WTC11 (cell line): Measurements from ENCODE around the gene FUT2. TPM values are rescaled to one million over a fixed set of nuclear protein-coding genes. Genes with fewer than 3 reads are reported as not detected.

ENCODE experiments used
- ATAC-seq: fragments of 200-7000 bp; cut with Tn5 transposase; 2 replicates; pipeline ENCODE4 v1.10.0; 2021; ENCODE audit warnings: mild to moderate bottlenecking, moderate library complexity
- CTCF ChIA-PET: fragments of 300-600 bp; sonication (Branson Sonifier 250); formaldehyde crosslinking; loops from one replicate; lab custom pipeline; 2021; ENCODE audit warnings: antibody characterized with exemption; lab: Charles Lee
- POLR2A ChIA-PET: fragments of 350-600 bp; sonication (Branson Sonifier 250); formaldehyde crosslinking; loops from one replicate; lab custom pipeline; 2021; ENCODE audit warnings: antibody characterized with exemption; lab: Charles Lee
- DNase-seq: peaks from one replicate; pipeline ENCODE4 v3.0.0; 2021; ENCODE audit warnings: low spot score
- H3K27ac Mint-ChIP-seq: 2 replicates; pipeline ENCODE4 v1.8.0; 2021; ENCODE audit warnings: mixed read lengths
- H3K27me3 Mint-ChIP-seq: 2 replicates; pipeline ENCODE4 v1.8.0; 2021; ENCODE audit warnings: low read depth, mild to moderate bottlenecking, moderate library complexity, mixed read lengths
- H3K36me3 Mint-ChIP-seq: 2 replicates; pipeline ENCODE4 v1.8.0; 2021; ENCODE audit warnings: mixed read lengths
- H3K4me1 Mint-ChIP-seq: 2 replicates; pipeline ENCODE4 v1.8.0; 2022; ENCODE audit warnings: mixed read lengths
- H3K4me3 Mint-ChIP-seq: 2 replicates; pipeline ENCODE4 v1.8.0; 2021; ENCODE audit warnings: mild to moderate bottlenecking, moderate library complexity, mixed read lengths
- H3K9me3 Mint-ChIP-seq: 2 replicates; pipeline ENCODE4 v1.8.0; 2021; ENCODE audit warnings: mixed read lengths
- CBFB ChIP-seq: sonication (generic); formaldehyde crosslinking; IDR thresholded peaks from 2 replicates; pipeline ENCODE4 v1.8.1; 2022; ENCODE audit warnings: mild to moderate bottlenecking, low read depth, missing genetic modification reagents
- CREB1 ChIP-seq: sonication (generic); formaldehyde crosslinking; IDR thresholded peaks from 2 replicates; pipeline ENCODE4 v1.8.0; 2023; ENCODE audit warnings: mild to moderate bottlenecking, missing genetic modification reagents
- FOXJ3 ChIP-seq: sonication (generic); formaldehyde crosslinking; IDR thresholded peaks from 2 replicates; pipeline ENCODE4 v1.9.0; 2021; ENCODE audit warnings: missing genetic modification reagents, mild to moderate bottlenecking, borderline replicate concordance
- GRHL2 ChIP-seq: fragments of 250-450 bp; sonication (Bioruptor Pico); IDR thresholded peaks from 2 replicates; pipeline ENCODE4 v1.8.0; 2022; ENCODE audit warnings: mild to moderate bottlenecking, moderate library complexity; ENCODE audit not compliant: insufficient replicate concordance, severe bottlenecking
- IRF2 ChIP-seq: sonication (generic); formaldehyde crosslinking; IDR thresholded peaks from 2 replicates; pipeline ENCODE4 v1.8.0; 2022; ENCODE audit warnings: low read depth, missing genetic modification reagents, borderline replicate concordance
- JUN ChIP-seq: sonication (generic); formaldehyde crosslinking; IDR thresholded peaks from 2 replicates; pipeline ENCODE4 v1.8.0; 2023; ENCODE audit warnings: mild to moderate bottlenecking, missing genetic modification reagents
- NR1H2 ChIP-seq: sonication (generic); formaldehyde crosslinking; IDR thresholded peaks from 2 replicates; pipeline ENCODE4 v1.9.0; 2021; ENCODE audit warnings: mild to moderate bottlenecking, moderate library complexity, missing genetic modification reagents
- SMAD4 ChIP-seq: sonication (generic); formaldehyde crosslinking; IDR thresholded peaks from 2 replicates; pipeline ENCODE4 v1.8.0; 2022; ENCODE audit warnings: mild to moderate bottlenecking, missing genetic modification reagents
- SOX15 ChIP-seq: fragments of 250-450 bp; sonication (Bioruptor Pico); IDR thresholded peaks from 2 replicates; pipeline ENCODE4 v1.9.0; 2021; ENCODE audit warnings: mild to moderate bottlenecking
- ZNF396 ChIP-seq: fragments of 250-450 bp; sonication (Bioruptor Pico); IDR thresholded peaks from 2 replicates; pipeline ENCODE4 v1.8.0; 2021; ENCODE audit warnings: mild to moderate bottlenecking, moderate library complexity, borderline replicate concordance
- total RNA-seq: library from RNA; stranded (reverse); gene quantifications from 3 replicates; pipeline ENCODE4 v1.2.3, GENCODE V29; 2021
- TF ChIP-seq, protein P1 (sequence below): fragments of 250-450 bp; sonication (Bioruptor Pico); IDR thresholded peaks from 2 replicates; pipeline ENCODE4 v1.9.0; 2021; ENCODE audit warnings: mild to moderate bottlenecking, borderline replicate concordance
- TF ChIP-seq, protein P2 (sequence below): sonication (generic); formaldehyde crosslinking; IDR thresholded peaks from 2 replicates; pipeline ENCODE4 v1.8.0; 2022; ENCODE audit warnings: mild to moderate bottlenecking, missing genetic modification reagents
- TF ChIP-seq, protein P3 (sequence below): sonication (generic); formaldehyde crosslinking; IDR thresholded peaks from 2 replicates; pipeline ENCODE4 v1.8.0; 2022; ENCODE audit warnings: missing genetic modification reagents
- TF ChIP-seq, protein P4 (sequence below): sonication (generic); formaldehyde crosslinking; IDR thresholded peaks from 2 replicates; pipeline ENCODE4 v1.8.1; 2023; ENCODE audit warnings: mild to moderate bottlenecking, missing genetic modification reagents
- TF ChIP-seq, protein P5 (sequence below): sonication (generic); formaldehyde crosslinking; conservative IDR thresholded peaks from 2 replicates; pipeline ENCODE4 v1.8.1; 2022; ENCODE audit warnings: mild to moderate bottlenecking, missing genetic modification reagents
- TF ChIP-seq, protein P6 (sequence below): sonication (generic); formaldehyde crosslinking; IDR thresholded peaks from 2 replicates; pipeline ENCODE4 v1.8.1; 2022; ENCODE audit warnings: low read depth, missing genetic modification reagents, borderline replicate concordance
- TF ChIP-seq, protein P7 (sequence below): sonication (generic); formaldehyde crosslinking; conservative IDR thresholded peaks from 2 replicates; pipeline ENCODE4 v1.8.1; 2023; ENCODE audit warnings: mild to moderate bottlenecking, low read depth, missing genetic modification reagents, moderate library complexity
- TF ChIP-seq, protein P8 (sequence below): fragments of 250-450 bp; sonication (Bioruptor Pico); IDR thresholded peaks from 2 replicates; pipeline ENCODE4 v2.1.2; 2022; ENCODE audit warnings: mild to moderate bottlenecking, moderate library complexity

The FUT2 gene
- total RNA-seq, 1 experiment from 2014 or later, result 5.9 TPM

DNA sequence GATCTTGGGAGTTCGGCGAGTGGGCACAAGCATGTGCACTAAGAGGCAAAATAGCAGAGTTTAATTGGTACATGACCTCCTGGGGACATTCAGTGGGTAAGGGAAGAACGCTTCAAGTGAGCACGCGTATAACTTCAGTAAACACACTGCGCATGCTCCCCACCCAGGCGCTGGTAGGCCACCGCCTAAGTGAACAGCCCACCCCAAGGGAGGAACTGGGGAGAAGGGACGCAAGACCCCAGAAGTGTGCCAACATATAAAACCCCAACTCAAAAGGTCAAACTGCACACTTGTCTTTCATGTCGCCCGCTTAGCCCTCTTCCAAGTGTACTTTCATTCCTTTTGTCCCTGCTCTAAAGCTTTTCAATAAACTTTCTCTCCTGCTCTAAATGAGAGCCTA is 12.4 kb upstream of the FUT2 start (continued):
- no peak for TF ChIP-seq FOXJ3 (CRISPR knock-in tag)

DNA sequence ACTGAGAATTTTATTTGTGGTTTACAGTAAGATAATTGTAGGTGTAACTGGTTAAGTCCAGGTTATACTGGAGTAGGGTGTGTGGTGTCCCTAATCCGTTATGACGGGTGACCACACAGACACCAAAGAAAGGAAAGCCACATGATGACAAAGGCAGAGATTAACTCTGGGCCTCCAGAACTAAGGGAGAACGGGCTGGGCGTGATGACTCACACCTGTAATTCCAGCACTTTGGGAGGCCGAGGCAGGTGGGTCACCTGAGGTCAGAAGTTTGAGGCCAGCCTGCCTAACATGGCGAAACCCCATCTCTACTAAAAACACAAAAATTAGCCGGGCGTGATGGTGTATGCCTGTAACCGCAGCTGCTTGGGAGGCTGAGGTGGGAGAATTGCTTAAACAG is 10.2 kb upstream of the FUT2 start:
- CTCF ChIA-PET, result no interaction called here
- DNase-seq, result no peak
- POLR2A ChIA-PET, result interaction anchor here (0.7 kb wide), 2 partner anchors 10 to 39 kb away, joined by 4 to 5 read pairs; partner anchors contain the start of gene CA11
- no peaks in the 10 kb centered on the region for H3K4me1 Mint-ChIP-seq
- no peaks in the 10 kb centered on the region for H3K36me3 Mint-ChIP-seq
- H3K27me3 Mint-ChIP-seq, result no peaks in the 10 kb centered on the region; the same call in none of the 2 replicates
- ATAC-seq, result no peak
- H3K4me3 Mint-ChIP-seq, result no peak overlapping the region
- no peaks in the 10 kb centered on the region for H3K9me3 Mint-ChIP-seq
- no peak overlapping the region for H3K27ac Mint-ChIP-seq
- TF ChIP-seq CREB1 (CRISPR knock-in tag), result no peak
- no peak for TF ChIP-seq GRHL2 (CRISPR knock-in tag)
- TF ChIP-seq, protein P1, sequence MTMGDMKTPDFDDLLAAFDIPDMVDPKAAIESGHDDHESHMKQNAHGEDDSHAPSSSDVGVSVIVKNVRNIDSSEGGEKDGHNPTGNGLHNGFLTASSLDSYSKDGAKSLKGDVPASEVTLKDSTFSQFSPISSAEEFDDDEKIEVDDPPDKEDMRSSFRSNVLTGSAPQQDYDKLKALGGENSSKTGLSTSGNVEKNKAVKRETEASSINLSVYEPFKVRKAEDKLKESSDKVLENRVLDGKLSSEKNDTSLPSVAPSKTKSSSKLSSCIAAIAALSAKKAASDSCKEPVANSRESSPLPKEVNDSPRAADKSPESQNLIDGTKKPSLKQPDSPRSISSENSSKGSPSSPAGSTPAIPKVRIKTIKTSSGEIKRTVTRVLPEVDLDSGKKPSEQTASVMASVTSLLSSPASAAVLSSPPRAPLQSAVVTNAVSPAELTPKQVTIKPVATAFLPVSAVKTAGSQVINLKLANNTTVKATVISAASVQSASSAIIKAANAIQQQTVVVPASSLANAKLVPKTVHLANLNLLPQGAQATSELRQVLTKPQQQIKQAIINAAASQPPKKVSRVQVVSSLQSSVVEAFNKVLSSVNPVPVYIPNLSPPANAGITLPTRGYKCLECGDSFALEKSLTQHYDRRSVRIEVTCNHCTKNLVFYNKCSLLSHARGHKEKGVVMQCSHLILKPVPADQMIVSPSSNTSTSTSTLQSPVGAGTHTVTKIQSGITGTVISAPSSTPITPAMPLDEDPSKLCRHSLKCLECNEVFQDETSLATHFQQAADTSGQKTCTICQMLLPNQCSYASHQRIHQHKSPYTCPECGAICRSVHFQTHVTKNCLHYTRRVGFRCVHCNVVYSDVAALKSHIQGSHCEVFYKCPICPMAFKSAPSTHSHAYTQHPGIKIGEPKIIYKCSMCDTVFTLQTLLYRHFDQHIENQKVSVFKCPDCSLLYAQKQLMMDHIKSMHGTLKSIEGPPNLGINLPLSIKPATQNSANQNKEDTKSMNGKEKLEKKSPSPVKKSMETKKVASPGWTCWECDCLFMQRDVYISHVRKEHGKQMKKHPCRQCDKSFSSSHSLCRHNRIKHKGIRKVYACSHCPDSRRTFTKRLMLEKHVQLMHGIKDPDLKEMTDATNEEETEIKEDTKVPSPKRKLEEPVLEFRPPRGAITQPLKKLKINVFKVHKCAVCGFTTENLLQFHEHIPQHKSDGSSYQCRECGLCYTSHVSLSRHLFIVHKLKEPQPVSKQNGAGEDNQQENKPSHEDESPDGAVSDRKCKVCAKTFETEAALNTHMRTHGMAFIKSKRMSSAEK (CRISPR knock-in tag), result no peak
- no peak for TF ChIP-seq IRF2 (CRISPR knock-in tag)
- no peak for TF ChIP-seq JUN
- TF ChIP-seq, protein P2, sequence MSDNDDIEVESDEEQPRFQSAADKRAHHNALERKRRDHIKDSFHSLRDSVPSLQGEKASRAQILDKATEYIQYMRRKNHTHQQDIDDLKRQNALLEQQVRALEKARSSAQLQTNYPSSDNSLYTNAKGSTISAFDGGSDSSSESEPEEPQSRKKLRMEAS, result no peak
- TF ChIP-seq, protein P3, sequence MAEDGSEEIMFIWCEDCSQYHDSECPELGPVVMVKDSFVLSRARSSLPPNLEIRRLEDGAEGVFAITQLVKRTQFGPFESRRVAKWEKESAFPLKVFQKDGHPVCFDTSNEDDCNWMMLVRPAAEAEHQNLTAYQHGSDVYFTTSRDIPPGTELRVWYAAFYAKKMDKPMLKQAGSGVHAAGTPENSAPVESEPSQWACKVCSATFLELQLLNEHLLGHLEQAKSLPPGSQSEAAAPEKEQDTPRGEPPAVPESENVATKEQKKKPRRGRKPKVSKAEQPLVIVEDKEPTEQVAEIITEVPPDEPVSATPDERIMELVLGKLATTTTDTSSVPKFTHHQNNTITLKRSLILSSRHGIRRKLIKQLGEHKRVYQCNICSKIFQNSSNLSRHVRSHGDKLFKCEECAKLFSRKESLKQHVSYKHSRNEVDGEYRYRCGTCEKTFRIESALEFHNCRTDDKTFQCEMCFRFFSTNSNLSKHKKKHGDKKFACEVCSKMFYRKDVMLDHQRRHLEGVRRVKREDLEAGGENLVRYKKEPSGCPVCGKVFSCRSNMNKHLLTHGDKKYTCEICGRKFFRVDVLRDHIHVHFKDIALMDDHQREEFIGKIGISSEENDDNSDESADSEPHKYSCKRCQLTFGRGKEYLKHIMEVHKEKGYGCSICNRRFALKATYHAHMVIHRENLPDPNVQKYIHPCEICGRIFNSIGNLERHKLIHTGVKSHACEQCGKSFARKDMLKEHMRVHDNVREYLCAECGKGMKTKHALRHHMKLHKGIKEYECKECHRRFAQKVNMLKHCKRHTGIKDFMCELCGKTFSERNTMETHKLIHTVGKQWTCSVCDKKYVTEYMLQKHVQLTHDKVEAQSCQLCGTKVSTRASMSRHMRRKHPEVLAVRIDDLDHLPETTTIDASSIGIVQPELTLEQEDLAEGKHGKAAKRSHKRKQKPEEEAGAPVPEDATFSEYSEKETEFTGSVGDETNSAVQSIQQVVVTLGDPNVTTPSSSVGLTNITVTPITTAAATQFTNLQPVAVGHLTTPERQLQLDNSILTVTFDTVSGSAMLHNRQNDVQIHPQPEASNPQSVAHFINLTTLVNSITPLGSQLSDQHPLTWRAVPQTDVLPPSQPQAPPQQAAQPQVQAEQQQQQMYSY (CRISPR knock-in tag), result no peak
- TF ChIP-seq SMAD4 (CRISPR knock-in tag), result no peak
- TF ChIP-seq, protein P4, sequence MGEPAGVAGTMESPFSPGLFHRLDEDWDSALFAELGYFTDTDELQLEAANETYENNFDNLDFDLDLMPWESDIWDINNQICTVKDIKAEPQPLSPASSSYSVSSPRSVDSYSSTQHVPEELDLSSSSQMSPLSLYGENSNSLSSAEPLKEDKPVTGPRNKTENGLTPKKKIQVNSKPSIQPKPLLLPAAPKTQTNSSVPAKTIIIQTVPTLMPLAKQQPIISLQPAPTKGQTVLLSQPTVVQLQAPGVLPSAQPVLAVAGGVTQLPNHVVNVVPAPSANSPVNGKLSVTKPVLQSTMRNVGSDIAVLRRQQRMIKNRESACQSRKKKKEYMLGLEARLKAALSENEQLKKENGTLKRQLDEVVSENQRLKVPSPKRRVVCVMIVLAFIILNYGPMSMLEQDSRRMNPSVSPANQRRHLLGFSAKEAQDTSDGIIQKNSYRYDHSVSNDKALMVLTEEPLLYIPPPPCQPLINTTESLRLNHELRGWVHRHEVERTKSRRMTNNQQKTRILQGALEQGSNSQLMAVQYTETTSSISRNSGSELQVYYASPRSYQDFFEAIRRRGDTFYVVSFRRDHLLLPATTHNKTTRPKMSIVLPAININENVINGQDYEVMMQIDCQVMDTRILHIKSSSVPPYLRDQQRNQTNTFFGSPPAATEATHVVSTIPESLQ, result no peak
- TF ChIP-seq, protein P5, sequence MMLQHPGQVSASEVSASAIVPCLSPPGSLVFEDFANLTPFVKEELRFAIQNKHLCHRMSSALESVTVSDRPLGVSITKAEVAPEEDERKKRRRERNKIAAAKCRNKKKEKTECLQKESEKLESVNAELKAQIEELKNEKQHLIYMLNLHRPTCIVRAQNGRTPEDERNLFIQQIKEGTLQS (CRISPR knock-in tag), result no peak
- no peak for TF ChIP-seq ZNF396
- no peak for TF ChIP-seq CBFB (CRISPR knock-in tag)
- TF ChIP-seq, protein P6, sequence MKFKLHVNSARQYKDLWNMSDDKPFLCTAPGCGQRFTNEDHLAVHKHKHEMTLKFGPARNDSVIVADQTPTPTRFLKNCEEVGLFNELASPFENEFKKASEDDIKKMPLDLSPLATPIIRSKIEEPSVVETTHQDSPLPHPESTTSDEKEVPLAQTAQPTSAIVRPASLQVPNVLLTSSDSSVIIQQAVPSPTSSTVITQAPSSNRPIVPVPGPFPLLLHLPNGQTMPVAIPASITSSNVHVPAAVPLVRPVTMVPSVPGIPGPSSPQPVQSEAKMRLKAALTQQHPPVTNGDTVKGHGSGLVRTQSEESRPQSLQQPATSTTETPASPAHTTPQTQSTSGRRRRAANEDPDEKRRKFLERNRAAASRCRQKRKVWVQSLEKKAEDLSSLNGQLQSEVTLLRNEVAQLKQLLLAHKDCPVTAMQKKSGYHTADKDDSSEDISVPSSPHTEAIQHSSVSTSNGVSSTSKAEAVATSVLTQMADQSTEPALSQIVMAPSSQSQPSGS, result no peak
- TF ChIP-seq, protein P7, sequence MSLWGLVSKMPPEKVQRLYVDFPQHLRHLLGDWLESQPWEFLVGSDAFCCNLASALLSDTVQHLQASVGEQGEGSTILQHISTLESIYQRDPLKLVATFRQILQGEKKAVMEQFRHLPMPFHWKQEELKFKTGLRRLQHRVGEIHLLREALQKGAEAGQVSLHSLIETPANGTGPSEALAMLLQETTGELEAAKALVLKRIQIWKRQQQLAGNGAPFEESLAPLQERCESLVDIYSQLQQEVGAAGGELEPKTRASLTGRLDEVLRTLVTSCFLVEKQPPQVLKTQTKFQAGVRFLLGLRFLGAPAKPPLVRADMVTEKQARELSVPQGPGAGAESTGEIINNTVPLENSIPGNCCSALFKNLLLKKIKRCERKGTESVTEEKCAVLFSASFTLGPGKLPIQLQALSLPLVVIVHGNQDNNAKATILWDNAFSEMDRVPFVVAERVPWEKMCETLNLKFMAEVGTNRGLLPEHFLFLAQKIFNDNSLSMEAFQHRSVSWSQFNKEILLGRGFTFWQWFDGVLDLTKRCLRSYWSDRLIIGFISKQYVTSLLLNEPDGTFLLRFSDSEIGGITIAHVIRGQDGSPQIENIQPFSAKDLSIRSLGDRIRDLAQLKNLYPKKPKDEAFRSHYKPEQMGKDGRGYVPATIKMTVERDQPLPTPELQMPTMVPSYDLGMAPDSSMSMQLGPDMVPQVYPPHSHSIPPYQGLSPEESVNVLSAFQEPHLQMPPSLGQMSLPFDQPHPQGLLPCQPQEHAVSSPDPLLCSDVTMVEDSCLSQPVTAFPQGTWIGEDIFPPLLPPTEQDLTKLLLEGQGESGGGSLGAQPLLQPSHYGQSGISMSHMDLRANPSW (CRISPR knock-in tag), result no peak
- TF ChIP-seq, protein P8, sequence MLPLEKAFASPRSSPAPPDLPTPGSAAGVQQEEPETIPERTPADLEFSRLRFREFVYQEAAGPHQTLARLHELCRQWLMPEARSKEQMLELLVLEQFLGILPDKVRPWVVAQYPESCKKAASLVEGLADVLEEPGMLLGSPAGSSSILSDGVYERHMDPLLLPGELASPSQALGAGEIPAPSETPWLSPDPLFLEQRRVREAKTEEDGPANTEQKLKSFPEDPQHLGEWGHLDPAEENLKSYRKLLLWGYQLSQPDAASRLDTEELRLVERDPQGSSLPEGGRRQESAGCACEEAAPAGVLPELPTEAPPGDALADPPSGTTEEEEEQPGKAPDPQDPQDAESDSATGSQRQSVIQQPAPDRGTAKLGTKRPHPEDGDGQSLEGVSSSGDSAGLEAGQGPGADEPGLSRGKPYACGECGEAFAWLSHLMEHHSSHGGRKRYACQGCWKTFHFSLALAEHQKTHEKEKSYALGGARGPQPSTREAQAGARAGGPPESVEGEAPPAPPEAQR (CRISPR knock-in tag), result no peak
- no peak for TF ChIP-seq SOX15 (CRISPR knock-in tag)
- TF ChIP-seq NR1H2 (CRISPR knock-in tag), result no peak
